Measurements from ENCODE around the gene PTPRN2. TPM values are rescaled to one million over a fixed set of nuclear protein-coding genes. Genes with fewer than 3 reads are reported as not detected.

Gene PTPRN2
- total and polyA plus RNA-seq, 2 donors (not counting 1 experiment from before 2014, with no cell fraction given): 0.54 to 1.2 TPM

GRCh38 chr7:158613481-158613880, 25.9 kb upstream of the PTPRN2 start:
- DNase-seq (ENCODE audit: low read depth in 2 of 2): peak in 1 of 2 donors; percentile 26
- TF ChIP-seq EZH2 (IDR thresholded peaks at IDR 0.05; ENCODE audit: low read length, missing control alignments): no peak

GRCh38 chr7:158612546-158612945, 24.9 kb upstream of the PTPRN2 start:
- Histone ChIP-seq H3K4me3 (replicated peaks in 1 of 4; ENCODE audit: control extremely low read depth in 1 of 4, insufficient read depth in 1 of 4, low read depth in 3 of 4, low read length in 4 of 4) (no peak overlapping the region), H2AFZ (ENCODE audit: low read length) (no peak overlapping the region), H3K4me2 (ENCODE audit: extremely low read depth, insufficient read depth, low read length) (no peak overlapping the region), H3K9me3 (ENCODE audit: control insufficient read depth, insufficient read depth, low read depth, low read length) (no peaks in the 10 kb centered on the region), H3K27ac (ENCODE audit: insufficient read depth, low read length) (no peak overlapping the region), H3K27me3 (ENCODE audit: control insufficient read depth, insufficient read depth, low read length) (no peaks in the 10 kb centered on the region), H3K79me2 (ENCODE audit: control insufficient read depth, insufficient read depth, low read length) (no peaks in the 10 kb centered on the region), H4K20me1 (ENCODE audit: control insufficient read depth, extremely low read depth, insufficient read depth, low read length) (no peaks in the 10 kb centered on the region), H3K4me1 (ENCODE audit: control insufficient read depth, extremely low read depth, insufficient read depth, low read length) (peaks cover 2% of the 10 kb centered on the region), H3K36me3 (ENCODE audit: control insufficient read depth, insufficient read depth, low read length) (no peaks in the 10 kb centered on the region), H3K9ac (ENCODE audit: insufficient read depth, low read length) (no peak overlapping the region)
- DNase-seq (ENCODE audit: low read depth in 2 of 2): no peak
- TF ChIP-seq EZH2 (IDR thresholded peaks at IDR 0.05; ENCODE audit: low read length, missing control alignments): no peak
- TF ChIP-seq CTCF (conservative IDR thresholded peaks at IDR 0.05 in 1 of 2, IDR thresholded peaks at IDR 0.05 in 1 of 2; ENCODE audit: low read depth in 1 of 2, low read length in 2 of 2): no peak

More at GRCh38 chr7:158613481-158613880, 25.9 kb upstream of the PTPRN2 start:
- H3K27ac ChIP-seq (ENCODE audit: insufficient read depth, low read length): no peak overlapping the region
- no peaks in the 10 kb centered on the region for H3K36me3 ChIP-seq (ENCODE audit: control insufficient read depth, insufficient read depth, low read length)
- no peaks in the 10 kb centered on the region for H3K79me2 ChIP-seq (ENCODE audit: control insufficient read depth, insufficient read depth, low read length)
- no peaks in the 10 kb centered on the region for H3K9me3 ChIP-seq (ENCODE audit: control insufficient read depth, insufficient read depth, low read depth, low read length)
- no peaks in the 10 kb centered on the region for H3K27me3 ChIP-seq (ENCODE audit: control insufficient read depth, insufficient read depth, low read length)
- no peak overlapping the region for H3K9ac ChIP-seq (ENCODE audit: insufficient read depth, low read length)
- no peak overlapping the region for H2AFZ ChIP-seq (ENCODE audit: low read length)
- peaks cover 2% of the 10 kb centered on the region for H3K4me1 ChIP-seq (ENCODE audit: control insufficient read depth, extremely low read depth, insufficient read depth, low read length)
- no peaks in the 10 kb centered on the region for H4K20me1 ChIP-seq (ENCODE audit: control insufficient read depth, extremely low read depth, insufficient read depth, low read length)
- H3K4me3 ChIP-seq (replicated peaks in 1 of 4; ENCODE audit: control extremely low read depth in 1 of 4, insufficient read depth in 1 of 4, low read depth in 3 of 4, low read length in 4 of 4): no peak overlapping the region
- H3K4me2 ChIP-seq (ENCODE audit: extremely low read depth, insufficient read depth, low read length): no peak overlapping the region

GRCh38 chr7:158611541-158611940, 23.9 kb upstream of the PTPRN2 start:
- no peak for DNase-seq (ENCODE audit: low read depth in 2 of 2)
- TF ChIP-seq EZH2 (IDR thresholded peaks at IDR 0.05; ENCODE audit: low read length, missing control alignments): no peak
- no peak for TF ChIP-seq CTCF (conservative IDR thresholded peaks at IDR 0.05 in 1 of 2, IDR thresholded peaks at IDR 0.05 in 1 of 2; ENCODE audit: low read depth in 1 of 2, low read length in 2 of 2)

More at GRCh38 chr7:158611541-158611940, 23.9 kb upstream of the PTPRN2 start:
- no peak overlapping the region for H3K4me2 ChIP-seq (ENCODE audit: extremely low read depth, insufficient read depth, low read length)
- H2AFZ ChIP-seq (ENCODE audit: low read length): no peak overlapping the region
- H3K9me3 ChIP-seq (ENCODE audit: control insufficient read depth, insufficient read depth, low read depth, low read length): no peaks in the 10 kb centered on the region
- no peaks in the 10 kb centered on the region for H3K36me3 ChIP-seq (ENCODE audit: control insufficient read depth, insufficient read depth, low read length)
- H3K79me2 ChIP-seq (ENCODE audit: control insufficient read depth, insufficient read depth, low read length): no peaks in the 10 kb centered on the region
- H4K20me1 ChIP-seq (ENCODE audit: control insufficient read depth, extremely low read depth, insufficient read depth, low read length): no peaks in the 10 kb centered on the region
- peaks cover 2% of the 10 kb centered on the region for H3K4me1 ChIP-seq (ENCODE audit: control insufficient read depth, extremely low read depth, insufficient read depth, low read length)
- H3K27ac ChIP-seq (ENCODE audit: insufficient read depth, low read length): no peak overlapping the region
- no peak overlapping the region for H3K4me3 ChIP-seq (replicated peaks in 1 of 4; ENCODE audit: control extremely low read depth in 1 of 4, insufficient read depth in 1 of 4, low read depth in 3 of 4, low read length in 4 of 4)
- no peaks in the 10 kb centered on the region for H3K27me3 ChIP-seq (ENCODE audit: control insufficient read depth, insufficient read depth, low read length)
- H3K9ac ChIP-seq (ENCODE audit: insufficient read depth, low read length): no peak overlapping the region

Measured in fibroblast of lung (primary cell).